Fibroblast of skin of scalp (primary cell): ENCODE measurements around the gene MEGF11.

Source experiments
- DNase-seq: peaks from one replicate; pipeline ENCODE4 v3.0.0-alpha.2; 2013

The MEGF11 gene

DNA sequence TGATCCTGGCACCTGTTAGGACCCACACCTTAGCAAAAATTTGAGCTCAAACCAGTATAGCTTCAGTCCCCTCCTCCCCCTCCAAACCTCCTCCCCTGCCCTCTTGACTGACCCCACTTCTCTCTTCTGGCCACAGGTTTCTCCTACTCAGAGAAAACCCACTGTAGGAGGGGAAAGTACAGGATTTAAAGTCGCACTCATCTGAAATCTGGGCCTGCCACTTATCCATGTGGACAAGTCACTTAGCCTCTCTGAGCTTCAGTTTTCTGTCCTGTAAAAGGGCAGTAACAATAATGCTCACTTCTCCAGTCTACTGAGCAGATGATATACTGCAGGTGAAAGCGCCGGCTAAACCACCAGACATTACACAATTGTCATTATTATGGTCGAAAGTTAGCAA, 142.7 kb downstream of the MEGF11 start:
- DNase-seq, result no peak

DNA sequence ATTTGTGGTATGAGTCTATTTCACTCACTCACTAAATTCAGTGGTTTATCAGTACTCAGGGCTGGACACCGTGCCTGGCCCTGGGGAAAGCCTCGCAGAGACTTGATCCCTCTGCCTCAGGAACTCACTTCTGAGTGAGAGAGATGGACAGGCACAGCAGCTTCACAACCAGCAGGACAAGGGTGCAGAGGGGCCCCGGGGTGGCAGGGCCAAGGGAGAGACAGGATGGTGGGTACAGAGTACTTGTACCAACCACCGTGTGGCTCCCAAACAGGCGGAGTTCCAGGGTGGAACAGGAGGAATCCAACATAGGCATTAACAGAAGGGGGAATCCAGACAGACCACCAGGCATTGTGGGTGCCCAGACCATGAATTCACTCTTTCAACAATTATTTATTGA, 143.7 kb downstream of the MEGF11 start:
- no peak for DNase-seq

DNA sequence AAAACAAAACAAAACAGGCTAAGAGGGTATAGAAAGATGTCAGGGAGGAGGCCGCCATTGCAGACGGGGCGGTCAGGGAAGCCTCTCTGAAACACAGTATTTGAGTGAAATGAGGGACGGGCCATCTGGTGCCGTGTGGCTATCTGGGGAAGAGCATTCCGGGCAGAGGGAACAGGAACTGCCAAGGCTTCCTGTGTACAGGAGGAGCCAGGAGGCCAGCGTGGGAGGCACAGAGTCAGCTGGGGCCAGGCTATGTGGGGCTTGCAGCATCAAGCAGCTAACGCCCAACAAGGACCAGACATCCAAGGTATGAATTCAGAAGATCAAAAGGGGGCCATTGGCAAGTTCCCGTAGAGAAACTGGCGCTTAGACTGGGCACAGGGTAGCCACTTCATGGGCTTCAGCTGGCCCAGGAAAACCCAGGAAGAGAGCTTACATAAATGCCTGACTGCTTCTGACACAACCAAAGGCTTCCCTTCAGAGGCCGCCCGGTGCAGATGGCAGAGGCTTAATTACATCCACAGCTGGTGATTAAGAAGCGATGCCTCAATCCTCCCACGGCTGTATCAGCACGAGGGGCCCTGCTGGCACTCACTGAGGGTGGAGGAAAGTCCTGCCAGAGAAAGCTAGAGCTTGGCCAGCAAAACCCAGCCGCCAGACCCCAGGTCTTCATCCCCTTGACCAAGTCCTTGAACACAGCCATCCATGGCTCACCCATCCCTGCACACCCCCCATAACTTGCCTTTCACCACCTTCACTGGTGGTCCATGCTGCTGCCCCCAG, 144.9 kb downstream of the MEGF11 start:
- no peak for DNase-seq

DNA sequence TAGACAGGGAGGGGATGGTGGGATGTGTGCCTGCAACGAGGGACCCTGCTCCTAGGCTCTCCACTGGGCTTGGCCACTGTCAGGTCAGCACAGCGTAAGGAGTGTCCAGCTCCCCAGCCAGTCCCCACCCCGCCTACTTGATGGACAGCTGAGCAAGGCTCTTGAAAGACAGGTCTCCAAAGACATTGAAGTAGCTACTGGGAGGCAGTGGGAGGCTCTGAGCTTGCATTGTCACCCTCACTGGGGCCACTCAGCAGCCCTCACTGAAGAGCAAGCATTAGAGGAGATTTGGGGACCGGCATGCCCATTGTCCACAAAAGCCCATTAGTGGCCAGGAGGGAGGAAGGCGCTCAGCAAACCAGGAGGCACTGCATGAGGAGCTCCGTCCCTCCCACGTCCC, 146.5 kb downstream of the MEGF11 start:
- DNase-seq, result no peak

DNA sequence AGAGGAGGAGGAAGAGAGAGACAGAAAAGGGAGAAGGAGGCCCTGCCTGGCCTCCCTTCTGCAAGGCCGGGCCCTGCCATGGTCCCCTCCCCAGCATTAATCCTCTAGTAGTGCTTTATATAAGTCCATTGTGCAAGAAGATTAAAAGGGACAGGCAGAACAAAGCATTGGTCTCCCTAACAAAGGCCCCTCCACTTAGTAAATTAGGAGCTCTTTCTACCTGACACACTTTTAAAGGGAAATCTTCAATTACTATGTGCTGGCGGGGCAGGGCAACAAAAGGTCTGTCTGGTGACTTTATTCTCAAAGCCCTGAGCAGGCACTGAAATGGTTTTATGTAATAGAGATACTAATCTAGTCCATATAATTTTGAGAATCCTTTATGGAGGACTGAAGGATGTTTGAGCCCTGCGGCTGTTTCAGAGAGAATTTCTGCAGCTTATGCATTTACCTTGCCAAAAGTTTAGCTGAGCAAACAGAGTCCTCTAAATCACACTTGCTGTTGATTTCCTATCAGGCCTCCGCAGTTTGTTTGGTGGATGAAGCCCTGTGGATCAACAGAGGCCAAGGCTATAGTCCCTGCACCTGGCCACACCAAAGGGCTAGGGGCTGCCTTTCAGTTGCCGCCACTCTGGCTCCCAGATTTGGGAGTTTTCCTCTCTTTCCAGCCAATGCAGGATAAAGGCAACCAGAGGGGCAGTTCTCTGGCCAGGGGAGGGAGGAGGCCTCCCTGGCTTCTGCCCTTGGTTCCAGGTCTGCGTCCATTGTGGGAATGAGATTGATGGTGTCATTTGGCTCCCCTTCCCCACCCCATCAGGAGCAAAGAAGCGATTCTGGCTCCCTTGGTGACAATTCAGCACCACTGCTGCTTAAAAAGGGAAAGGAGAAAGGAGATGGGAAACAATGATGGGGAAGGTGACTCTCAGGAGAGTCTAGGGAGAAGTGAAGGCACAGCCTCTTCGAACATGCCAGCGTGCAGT, 148.0 kb downstream of the MEGF11 start:
- no peak for DNase-seq

DNA sequence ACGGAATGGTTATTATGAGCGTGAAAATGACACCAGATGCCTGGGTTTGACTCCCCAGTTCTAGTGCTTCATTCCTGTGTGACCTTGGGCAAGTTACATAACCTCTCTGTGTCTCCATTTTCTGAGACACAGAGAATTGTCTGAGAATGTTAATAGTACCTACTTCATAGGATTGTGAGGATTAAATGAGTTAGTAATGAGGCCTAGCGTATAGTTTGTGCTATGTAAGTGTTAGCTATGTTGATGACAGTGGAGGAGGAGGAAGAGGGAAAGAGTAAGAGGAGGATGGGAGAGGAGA, 150.3 kb downstream of the MEGF11 start:
- DNase-seq, result no peak

DNA sequence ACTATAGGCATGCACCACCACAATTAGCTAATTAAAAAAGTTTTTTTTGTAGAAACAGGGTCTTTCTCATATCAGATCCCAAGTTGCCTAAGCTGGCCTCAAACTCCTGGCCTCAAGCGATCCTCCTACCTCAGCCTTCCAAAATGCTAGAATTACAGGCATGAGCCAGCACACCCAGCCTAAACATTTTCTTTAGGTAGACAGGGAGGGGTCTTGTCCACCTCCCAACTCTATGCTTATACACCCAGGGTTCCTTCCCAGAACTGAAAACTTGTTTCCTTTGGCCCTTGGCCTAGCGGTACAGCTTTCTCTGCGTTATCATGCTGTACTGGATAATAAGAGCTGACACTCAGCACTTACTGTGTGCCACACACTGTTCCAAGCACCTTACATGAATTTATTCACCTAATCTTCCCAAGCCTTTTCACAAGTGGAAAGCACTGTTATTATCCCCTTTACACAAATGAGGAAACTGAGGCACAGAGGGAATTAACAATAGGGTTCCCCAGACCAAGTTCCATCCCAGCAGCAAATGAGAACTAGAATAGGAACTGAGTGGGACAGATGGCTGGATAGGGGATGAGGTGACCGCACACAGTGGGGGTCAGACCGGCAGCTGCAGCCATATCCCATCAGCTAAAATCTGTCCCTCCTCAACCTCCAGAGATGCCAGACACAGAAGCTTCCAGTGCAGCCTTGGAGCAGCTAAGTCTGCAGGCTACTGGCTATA, 150.8 kb downstream of the MEGF11 start:
- no peak for DNase-seq

DNA sequence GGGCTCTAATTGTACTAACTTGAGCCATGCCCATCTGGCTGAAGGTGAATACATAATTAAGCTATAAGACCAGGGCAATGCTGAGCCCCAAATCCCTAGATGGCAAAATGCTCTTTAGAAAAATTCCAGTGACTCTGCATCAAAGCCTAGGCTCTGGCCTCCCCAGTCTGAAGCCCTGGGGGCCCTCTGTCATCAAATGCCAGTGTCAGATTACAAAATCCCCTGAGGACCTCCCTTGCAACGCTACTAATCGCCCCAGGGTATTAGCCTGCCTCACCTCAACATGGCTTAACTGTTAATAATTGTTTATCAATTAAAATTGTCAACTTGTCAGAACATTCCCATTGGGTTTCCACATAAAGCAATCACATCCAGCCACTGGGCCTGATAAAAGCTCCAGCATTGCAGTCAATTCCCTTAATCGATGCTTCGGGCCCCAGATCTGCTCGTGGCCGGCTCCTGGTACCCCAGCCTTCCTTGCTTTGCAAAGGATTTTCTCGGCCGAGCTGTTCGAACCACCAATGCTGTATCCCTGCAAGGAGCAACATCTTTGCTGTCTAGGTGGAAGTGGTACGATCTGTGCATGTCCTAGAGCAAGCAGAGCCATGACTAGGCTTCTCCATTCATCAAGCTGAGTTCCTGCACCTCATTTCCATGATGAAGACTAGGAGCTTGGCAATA, 151.7 kb downstream of the MEGF11 start:
- no peak for DNase-seq

DNA sequence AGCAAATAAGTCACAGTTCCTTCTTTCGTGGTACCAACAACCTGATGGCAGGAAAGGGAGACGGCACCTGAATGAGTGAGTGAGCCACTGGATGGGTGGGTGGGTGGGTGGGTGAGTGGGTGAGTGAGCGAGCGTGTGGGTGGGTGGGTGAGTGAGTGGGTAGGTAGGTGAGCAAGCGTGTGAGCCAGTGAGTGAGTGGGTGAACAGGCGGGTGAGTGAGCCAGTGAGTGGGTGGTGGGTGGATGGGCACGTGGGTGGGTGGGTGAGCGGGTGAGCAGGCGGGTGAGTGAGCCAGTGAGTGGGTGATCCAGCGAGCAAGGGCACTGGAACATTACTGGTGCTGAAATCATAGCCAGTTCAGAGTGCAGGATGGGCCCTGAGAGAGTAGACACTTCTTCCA, 152.8 kb downstream of the MEGF11 start:
- DNase-seq, result no peak

DNA sequence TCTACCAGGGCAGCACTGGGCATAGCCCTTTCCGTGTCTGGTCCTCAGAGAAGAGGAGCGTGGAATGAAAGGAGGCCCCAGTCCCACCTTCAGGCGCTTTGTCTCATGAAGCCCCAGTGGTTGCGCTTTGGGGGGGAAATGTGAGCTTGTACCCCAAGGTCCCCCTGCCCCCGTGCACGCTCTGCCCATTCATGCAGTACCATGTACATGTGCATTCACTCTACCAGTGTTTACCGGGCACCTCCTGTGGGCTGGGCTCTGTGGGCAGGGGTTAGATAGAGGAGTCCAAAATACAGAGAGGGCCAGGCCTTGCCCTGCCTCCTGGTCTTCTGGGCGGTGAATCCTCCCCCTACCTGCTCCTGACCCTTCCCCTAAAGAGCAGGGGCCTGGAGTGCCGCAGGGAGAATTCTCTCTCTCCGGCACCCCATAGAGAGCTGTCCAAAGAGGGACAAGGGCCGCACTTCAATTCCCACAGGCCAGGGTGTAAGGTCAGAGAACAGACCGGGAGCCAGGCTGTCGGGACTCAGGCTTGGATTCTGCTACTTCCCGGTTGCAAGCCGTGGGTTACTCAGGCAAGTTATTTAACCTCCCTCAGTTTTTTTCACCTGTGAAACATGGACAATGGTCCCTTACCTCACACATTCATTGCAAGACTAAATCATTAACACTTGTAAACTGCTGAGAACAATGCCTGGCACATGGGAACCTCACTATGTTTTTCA, 153.4 kb downstream of the MEGF11 start:
- no peak for DNase-seq

DNA sequence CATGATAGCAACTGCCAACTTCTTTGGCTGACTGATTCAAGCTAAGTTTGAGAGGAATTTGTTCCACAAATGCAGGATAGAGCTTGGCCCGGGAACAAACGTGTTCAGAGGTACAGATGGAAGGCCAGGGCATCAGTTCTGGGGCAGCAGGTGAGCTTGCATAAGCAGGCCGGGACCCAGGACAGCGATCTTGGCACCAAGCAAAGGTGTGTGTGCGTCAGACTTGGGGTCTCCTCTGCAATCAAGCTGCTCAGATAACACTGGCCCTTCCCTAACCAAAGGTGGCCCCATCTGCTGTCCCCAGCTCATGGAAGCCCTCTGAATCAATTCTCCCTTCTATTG, 155.6 kb downstream of the MEGF11 start:
- no peak for DNase-seq

DNA sequence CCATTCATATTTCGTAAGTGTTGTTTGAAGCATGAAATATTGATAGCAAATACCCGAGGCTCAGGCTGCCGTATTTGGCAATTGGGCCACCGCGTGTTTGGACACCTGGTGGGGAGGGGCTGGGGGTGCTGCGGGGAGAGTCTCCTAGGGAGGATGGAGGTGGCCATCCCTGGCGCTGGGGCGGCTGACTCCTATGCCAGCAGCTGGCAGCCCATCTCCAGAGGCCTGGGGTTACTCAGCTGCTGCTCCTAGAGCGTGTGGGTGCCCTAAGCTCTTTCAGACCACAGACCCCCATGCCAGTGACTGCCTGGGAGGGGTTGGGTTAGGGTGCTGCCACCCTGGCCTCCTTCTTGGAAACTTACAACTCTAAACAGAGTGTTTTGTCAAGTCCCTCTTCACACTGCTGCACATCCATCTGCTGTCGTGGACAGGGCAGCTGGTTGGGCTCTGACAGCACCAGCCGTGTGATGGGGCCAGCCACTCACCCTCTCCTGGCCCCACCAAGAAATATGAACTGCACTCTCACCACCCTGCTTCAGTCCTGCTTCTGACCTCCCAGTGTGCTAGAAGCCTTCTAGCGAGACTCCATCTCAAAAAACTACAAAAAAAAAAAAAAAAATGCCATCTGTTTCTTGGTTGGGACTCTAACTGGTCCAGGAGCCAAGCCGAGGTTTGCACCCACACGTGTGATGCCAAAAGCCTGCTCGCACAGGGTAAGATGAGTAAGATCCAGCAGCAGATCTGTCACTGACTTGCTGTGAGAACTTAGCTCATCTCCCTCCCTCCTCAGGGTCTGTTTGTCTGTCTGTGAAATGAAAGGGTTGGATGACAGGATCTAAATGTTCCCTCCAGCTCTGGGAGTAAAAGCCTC, 156.2 kb downstream of the MEGF11 start:
- DNase-seq, result no peak

DNA sequence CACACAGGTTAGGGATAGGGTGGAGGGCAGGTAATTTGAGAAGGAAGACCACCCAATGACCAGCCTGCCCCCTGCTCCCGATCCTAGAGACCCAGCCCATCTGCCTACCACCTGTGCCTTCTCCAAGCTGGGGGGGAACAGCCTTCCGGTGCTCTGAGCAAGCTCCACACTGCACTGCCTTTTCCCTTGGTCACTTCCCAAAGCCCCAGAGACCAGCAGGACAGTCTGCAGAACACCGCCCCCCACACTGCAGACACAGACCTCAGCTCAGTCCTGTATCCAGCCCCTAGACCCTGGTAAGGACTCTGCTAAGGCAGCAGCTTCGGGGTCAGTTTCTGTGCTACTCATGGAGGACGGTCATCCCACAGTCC, 156.9 kb downstream of the MEGF11 start:
- no peak for DNase-seq

DNA sequence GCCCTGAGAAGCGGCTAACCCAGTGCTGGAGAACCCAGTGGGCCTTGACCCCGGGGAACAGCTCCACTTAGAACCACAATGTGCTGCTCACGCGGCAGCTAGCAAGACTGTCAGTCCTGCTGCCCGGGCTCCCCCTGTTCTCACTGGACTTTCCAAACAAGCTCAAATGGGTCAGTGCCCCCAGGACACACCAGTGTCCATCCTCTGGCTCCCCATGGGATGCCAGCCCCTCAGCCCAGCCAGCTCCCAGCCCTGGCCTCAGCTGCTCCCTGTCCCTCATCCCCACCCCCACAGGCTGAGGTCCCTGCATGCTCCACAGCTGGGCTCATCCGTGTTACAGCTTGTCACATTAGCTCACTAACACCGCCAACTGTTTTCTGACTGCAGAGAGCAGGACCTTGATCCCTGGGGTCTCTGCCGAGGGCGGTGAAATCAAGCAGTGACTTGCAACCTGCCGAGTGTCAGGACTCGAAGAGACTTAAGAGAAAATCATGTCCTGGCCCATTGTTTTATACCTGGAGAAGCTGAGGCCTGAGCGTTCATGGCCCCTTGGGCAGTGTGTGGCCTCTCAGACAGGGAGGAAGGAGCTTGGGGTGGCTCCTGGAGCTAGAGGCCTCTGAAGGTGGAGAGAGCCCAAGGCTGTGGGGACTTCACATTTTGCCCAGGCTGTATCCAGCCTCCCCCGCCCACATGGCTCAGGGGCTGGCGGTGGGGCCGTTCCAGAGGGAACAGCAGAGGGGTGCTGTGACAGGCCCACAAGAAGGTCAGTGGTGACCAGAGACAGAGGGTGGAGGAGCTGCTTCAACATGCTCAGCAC, 157.5 kb downstream of the MEGF11 start:
- no peak for DNase-seq

DNA sequence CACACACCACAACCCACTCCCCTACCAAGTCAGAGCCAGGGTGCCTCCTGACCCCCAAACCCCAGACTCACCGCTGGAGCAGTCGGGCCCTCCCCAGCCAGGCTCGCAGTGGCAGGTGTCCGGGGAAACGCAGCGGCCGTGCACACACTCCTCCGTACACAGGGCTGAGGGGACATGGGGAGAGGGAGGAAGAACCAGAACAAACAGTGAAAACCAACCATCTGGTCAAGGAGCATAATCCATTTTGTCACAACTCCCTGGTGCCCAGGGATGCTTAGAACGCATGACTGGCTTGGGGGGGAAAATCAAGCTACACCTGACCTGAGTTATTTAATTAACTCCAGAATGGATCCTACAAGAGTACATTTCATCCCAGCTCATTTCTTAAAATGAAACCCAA, 159.2 kb downstream of the MEGF11 start:
- no peak for DNase-seq

DNA sequence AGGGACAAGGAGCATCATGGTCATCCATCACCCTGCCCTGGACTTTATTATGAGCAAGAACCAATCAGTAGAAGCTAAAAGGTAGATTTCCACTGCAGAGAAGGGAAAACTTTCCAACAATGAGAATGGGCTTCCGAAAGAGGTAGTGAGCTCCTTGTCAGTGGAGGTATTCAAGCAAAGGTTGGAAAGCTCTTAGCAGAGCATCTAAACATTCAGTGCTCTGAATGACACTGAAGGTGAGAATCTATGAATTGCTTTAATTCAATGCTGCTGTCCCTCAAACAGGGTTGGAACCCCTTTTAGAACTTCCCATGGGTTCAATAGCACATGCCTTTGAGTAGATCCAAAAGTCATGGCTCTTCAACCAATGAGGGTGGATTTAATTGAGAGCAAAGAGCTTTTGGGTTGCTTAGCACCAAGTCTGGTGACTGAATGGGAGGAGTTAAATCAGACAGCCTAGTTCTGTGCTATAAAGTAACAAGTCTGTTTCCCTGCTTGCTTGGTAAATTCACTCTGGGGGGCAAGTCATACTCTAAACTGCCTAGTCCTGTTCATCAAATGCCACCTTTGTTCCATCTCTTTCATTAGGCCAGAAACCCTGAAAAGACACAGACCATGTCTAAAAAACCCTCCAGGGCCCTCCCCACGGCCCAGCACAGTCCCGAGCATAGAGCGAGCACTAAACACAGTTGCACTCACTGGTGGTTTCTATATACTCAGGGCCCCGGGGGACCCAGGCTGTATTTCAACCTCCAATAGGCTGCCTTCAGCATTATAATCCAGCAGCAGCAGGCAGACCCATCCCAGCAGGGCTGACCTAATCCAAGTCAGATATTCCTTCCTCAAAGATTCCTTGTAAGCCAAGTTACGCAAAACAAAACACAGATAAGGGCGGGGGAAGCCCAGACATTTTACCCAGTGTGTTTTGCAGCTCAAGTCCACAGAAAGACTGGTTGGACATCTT, 161.2 kb downstream of the MEGF11 start:
- no peak for DNase-seq

DNA sequence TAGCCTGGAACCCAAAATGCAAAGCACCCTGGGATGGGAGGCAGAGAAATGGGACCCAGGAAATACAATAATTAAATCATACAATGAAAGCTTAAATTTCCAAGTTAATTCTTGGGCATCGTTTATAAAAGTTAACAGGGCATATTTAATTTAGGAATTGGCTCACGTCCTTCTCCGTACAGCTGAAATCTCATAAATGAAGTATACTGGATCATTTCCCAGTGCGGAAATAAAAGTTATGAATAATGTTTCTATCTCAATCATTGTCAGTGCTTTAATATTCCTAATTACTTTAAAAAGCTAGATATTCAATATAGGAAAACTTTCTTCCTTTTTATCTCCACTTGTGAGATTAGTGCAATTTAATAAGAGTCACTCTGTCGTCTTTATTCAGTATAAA, 164.0 kb downstream of the MEGF11 start:
- no peak for DNase-seq

DNA sequence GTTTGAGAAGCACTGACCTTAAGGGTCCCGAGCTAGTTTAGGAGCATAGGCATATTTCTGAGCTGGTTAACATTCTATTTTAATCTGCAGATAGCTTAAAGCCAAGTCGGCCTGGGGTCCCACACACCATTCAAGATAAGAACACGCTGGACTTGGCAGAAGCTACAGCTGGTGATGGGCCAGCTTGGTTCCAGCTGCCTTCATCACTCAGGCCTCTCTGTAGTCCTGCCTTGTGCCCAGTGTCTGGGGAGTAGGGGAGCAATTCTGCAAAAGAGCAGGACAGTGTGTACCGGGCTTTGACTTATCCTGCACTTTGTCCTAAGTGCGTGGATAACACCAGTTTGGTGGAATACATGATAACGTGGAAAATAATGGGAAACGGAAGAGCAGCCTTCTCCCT, 164.5 kb downstream of the MEGF11 start:
- no peak for DNase-seq

DNA sequence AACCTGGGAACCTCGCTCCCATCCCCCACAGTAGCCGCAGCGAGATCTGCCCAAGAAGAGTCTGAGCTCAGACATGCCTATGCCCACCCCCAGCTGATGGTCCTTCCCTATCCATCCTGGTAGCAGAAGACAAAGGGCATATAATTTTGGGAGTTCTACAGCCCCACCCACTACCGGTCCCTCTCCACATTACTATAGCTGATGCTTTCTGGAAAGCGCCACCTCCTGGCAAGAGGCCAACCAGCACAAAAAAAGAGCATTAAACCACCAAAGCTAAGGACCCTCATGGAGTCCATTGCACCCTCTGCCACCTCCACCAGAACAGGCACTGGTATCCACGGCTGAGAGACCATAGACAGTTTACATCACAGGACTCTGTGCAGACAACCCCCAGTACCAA, 168.4 kb downstream of the MEGF11 start:
- DNase-seq, result no peak
